GM12873 (cell line): Measurements from ENCODE around the gene C2orf42.

Experiments used
- CTCF ChIP-seq: IDR thresholded peaks from 2 replicates; pipeline ENCODE4 v1.5.1; 2012; ENCODE audit warnings: low read depth, mild to moderate bottlenecking, moderate library complexity, low read length, control low read depth; ENCODE audit not compliant: insufficient read depth; ENCODE audit errors: missing control alignments

C2orf42 gene

GRCh38 chr2:70125498-70125898, 65.3 kb downstream of the C2orf42 start:
- no peak for TF ChIP-seq CTCF

GRCh38 chr2:70124983-70125480, 65.8 kb downstream of the C2orf42 start:
- TF ChIP-seq CTCF = no peak

- no peak for TF ChIP-seq CTCF
Measured at GRCh38 chr2:70123829-70124116, 67.0 kb downstream of the C2orf42 start.

- no peak for TF ChIP-seq CTCF
Measured at GRCh38 chr2:70123051-70123828, 67.6 kb downstream of the C2orf42 start.

- TF ChIP-seq CTCF = no peak
Measured at GRCh38 chr2:70122470-70122869, 68.3 kb downstream of the C2orf42 start.

GRCh38 chr2:70121627-70122372, 69.0 kb downstream of the C2orf42 start:
- TF ChIP-seq CTCF = no peak

- no peak for TF ChIP-seq CTCF
Measured at GRCh38 chr2:70118798-70119454, 71.9 kb downstream of the C2orf42 start.
